ENCODE measurements around the gene SEMA4G. TPM values are rescaled to one million over a fixed set of nuclear protein-coding genes. Genes with fewer than 3 reads are reported as not detected.

The SEMA4G gene
- total RNA-seq, 1 experiment from 2014 or later = 8.5 TPM

DNA sequence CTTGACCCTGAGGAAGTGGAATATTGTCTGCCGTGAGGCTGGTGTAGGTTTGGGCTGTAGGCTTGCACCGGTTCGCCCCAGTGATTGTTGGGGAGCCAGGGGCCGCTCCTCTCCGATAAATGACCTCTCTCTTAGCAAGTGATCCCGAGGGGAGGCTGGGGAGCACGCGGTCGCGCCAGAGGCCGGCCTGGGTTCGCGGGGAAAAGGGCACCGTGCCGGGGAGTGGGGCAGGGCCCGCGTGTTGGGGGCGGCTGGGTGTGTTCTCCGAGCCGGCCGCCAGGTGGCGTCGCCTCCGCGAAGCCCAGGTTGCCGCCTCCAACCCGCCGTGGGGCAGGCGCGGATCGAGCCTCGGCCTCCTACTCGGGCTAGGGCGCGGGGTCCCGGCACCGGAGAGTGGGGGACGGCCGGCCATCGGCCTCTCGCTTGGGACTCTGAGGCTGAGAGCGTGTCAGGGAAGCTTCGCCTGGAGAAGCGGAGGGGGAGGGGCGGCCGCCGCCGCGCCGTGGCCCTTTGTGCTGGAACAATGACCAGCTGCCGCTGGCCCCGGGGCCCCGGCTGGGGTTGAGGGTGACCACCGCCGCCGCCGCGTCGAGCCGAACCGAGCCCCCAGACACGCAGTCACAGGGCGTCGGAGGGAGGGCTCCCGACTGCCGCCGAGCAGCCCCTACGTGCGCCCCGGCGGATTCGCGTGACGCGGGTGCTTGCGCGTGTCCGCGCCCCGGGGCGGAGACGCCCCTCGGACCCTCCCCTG lies 29.9 kb downstream of the SEMA4G start:
- H3K4me3 Mint-ChIP-seq = peak overlapping the region; percentile 72 to 84
- TF ChIP-seq, protein P1, sequence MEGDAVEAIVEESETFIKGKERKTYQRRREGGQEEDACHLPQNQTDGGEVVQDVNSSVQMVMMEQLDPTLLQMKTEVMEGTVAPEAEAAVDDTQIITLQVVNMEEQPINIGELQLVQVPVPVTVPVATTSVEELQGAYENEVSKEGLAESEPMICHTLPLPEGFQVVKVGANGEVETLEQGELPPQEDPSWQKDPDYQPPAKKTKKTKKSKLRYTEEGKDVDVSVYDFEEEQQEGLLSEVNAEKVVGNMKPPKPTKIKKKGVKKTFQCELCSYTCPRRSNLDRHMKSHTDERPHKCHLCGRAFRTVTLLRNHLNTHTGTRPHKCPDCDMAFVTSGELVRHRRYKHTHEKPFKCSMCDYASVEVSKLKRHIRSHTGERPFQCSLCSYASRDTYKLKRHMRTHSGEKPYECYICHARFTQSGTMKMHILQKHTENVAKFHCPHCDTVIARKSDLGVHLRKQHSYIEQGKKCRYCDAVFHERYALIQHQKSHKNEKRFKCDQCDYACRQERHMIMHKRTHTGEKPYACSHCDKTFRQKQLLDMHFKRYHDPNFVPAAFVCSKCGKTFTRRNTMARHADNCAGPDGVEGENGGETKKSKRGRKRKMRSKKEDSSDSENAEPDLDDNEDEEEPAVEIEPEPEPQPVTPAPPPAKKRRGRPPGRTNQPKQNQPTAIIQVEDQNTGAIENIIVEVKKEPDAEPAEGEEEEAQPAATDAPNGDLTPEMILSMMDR (conservative IDR thresholded peaks at IDR 0.05) = peak; percentile 98
- peak overlapping the region; percentile 14 for H3K27ac ChIP-seq (ENCODE audit: insufficient read length, low read depth, low read length)

More for the DNA sequence above, 29.9 kb downstream of the SEMA4G start:
- no peaks in the 10 kb centered on the region; the same call in 1 of the 2 replicates for H3K79me2 ChIP-seq (ENCODE audit: insufficient read depth, low read length)
- DNase-seq = peak; percentile 75
- peak overlapping the region; percentile 98 for H3K4me2 ChIP-seq (ENCODE audit: insufficient read depth, insufficient read length, low read length)
- no peak overlapping the region for H2BK5ac ChIP-seq (ENCODE audit: insufficient read length, low read length)
- H2BK20ac ChIP-seq (ENCODE audit: low read depth, low read length, poor library complexity, severe bottlenecking) = no peak overlapping the region
- peaks cover 33% of the 10 kb centered on the region for H3K23me2 ChIP-seq (ENCODE audit: insufficient read length, low read depth, low read length, poor library complexity, severe bottlenecking)
- Mint-ChIP-seq H3K4me1 (peaks cover 35 to 39% of the 10 kb centered on the region in 2 experiments), H3K9me3 (no peaks in the 10 kb centered on the region; a peak in 2 of 5 replicates), H3K27ac (peak overlapping the region; percentile 16 to 71 (median 46); a peak in 5 of 7 replicates), H3K36me3 (ENCODE audit: insufficient read depth in 1 of 3, low read depth in 3 of 3) (peaks cover 16 to 28% (median 25%) of the 10 kb centered on the region in 3 experiments), H3K27me3 (ENCODE audit: low read depth) (no peaks in the 10 kb centered on the region)
- peaks cover 2% of the 10 kb centered on the region; the same call in 1 of the 2 replicates for H3K4me1 ChIP-seq (ENCODE audit: insufficient read depth, low read length)
- H3K27me3 ChIP-seq (ENCODE audit: insufficient read depth, low read length) = no peaks in the 10 kb centered on the region
- no CpG with 5 or more reads among the region's 83 CpGs for WGBS (ENCODE audit: extremely low coverage, insufficient read length, low lambda C conversion rate)
- H4K91ac ChIP-seq (ENCODE audit: insufficient read length, low read depth, low read length) = no peak overlapping the region
- no peak overlapping the region for H2BK15ac ChIP-seq (ENCODE audit: low read depth, low read length)
- H2BK12ac ChIP-seq (ENCODE audit: insufficient read length, low read depth, low read length) = no peak overlapping the region
- no peaks in the 10 kb centered on the region for H4K20me1 ChIP-seq (ENCODE audit: control insufficient read depth, insufficient read depth, insufficient read length)
- no peak overlapping the region for H2AK5ac ChIP-seq (ENCODE audit: insufficient read length, low read length)
- no peak overlapping the region for H3T11ph ChIP-seq (ENCODE audit: low read length)
- H3K4ac ChIP-seq (ENCODE audit: low read depth, low read length) = no peak overlapping the region
- no peak overlapping the region for H3K23ac ChIP-seq (ENCODE audit: insufficient read length, low read depth, low read length)
- no peak overlapping the region for H2BK120ac ChIP-seq (ENCODE audit: low read depth, low read length, poor library complexity, severe bottlenecking)
- H4K8ac ChIP-seq (replicated peaks; ENCODE audit: insufficient read length, low read depth, low read length) = no peak overlapping the region
- no peak overlapping the region for H3K56ac ChIP-seq (ENCODE audit: insufficient read length, low read depth, low read length)
- H3K9me3 ChIP-seq (ENCODE audit: control insufficient read depth, low read depth, low read length) = no peaks in the 10 kb centered on the region
- H2AFZ ChIP-seq (ENCODE audit: low read length) = no peak overlapping the region
- peak overlapping the region; percentile 68 for H3K14ac ChIP-seq (ENCODE audit: insufficient read depth, low read length)
- no peak overlapping the region for H4K5ac ChIP-seq (ENCODE audit: insufficient read length, low read depth, low read length)
- H3K79me1 ChIP-seq (ENCODE audit: insufficient read depth, low read depth, low read length, poor library complexity, severe bottlenecking) = no peaks in the 10 kb centered on the region
- H3K9ac ChIP-seq (ENCODE audit: extremely low read depth, insufficient read length, low read length) = peak overlapping the region; percentile 62
- H3K18ac ChIP-seq (ENCODE audit: insufficient read length, low read depth, low read length) = peak overlapping the region; percentile 82
